RWPE2 (cell line): ENCODE data around the gene SYNE1.

Source experiments
- ATAC-seq: fragments of 200-7000 bp; cut with Tn5 transposase; 3 replicates; pipeline ENCODE4 v1.9.1; 2021; ENCODE audit warnings: low read depth
- DNase-seq: peaks from one replicate; pipeline ENCODE4 v3.0.0-alpha.2; 2020; ENCODE audit warnings: low spot score
- H3K27ac ChIP-seq: fragments of 450-650 bp; 2 replicates; pipeline ENCODE4 v1.5.1; 2017; ENCODE audit warnings: mild to moderate bottlenecking; ENCODE audit not compliant: poor library complexity, severe bottlenecking
- H3K27me3 ChIP-seq: fragments of 250-450 bp; sonication (Bioruptor Pico); 2 replicates; pipeline ENCODE4 v1.5.1; 2021; ENCODE audit warnings: mild to moderate bottlenecking, moderate library complexity; ENCODE audit not compliant: insufficient read depth, poor library complexity, severe bottlenecking
- H3K36me3 ChIP-seq: fragments of 250-450 bp; sonication (Bioruptor Pico); 2 replicates; pipeline ENCODE4 v1.5.1; 2020; ENCODE audit warnings: low read depth, mild to moderate bottlenecking, moderate library complexity
- H3K4me1 ChIP-seq: fragments of 250-450 bp; sonication (Bioruptor Pico); 2 replicates; pipeline ENCODE4 v1.5.1; 2021; ENCODE audit warnings: mild to moderate bottlenecking, moderate library complexity; ENCODE audit not compliant: insufficient read depth, poor library complexity, severe bottlenecking
- H3K4me3 ChIP-seq: fragments of 250-450 bp; sonication (Bioruptor Pico); 2 replicates; pipeline ENCODE4 v1.5.1; 2021; ENCODE audit warnings: mild to moderate bottlenecking, moderate library complexity; ENCODE audit not compliant: severe bottlenecking
- H3K9me3 ChIP-seq: fragments of 250-450 bp; sonication (Bioruptor Pico); 2 replicates; pipeline ENCODE4 v1.5.1; 2021; ENCODE audit warnings: mild to moderate bottlenecking, moderate library complexity; ENCODE audit not compliant: severe bottlenecking
- TF ChIP-seq, protein P1 (sequence below): fragments of 450-650 bp; IDR thresholded peaks from one replicate; pipeline ENCODE4 v1.5.1; 2017; ENCODE audit warnings: mild to moderate bottlenecking, moderate library complexity; ENCODE audit not compliant: poor library complexity, severe bottlenecking

Gene SYNE1

DNA sequence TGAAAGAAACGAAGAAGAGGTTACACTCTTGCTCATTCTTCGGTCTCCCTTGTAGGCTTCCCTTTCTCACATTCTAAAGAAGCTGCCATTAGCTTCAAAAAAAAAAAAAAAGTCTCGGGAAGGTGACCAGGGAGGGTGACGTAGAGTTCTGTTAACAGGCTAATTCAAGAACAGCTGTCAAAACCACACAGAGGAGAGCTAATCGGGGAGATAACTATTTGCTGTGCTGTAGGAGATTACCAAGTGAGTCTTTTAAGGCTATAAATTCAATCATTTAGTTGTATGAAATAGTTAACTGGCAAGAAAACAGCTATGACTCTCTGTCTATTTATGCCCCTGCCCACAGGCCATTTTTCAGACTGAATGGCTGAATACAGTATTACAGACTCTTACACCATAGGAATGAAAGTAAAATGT, 256.8 kb downstream of the SYNE1 start:
- Histone ChIP-seq H3K4me1 (peaks cover 28% of the 10 kb centered on the region), H3K27ac (peak overlapping the region; percentile 52), H3K4me3 (peak overlapping the region; percentile 34), H3K9me3 (no peaks in the 10 kb centered on the region), H3K27me3 (no peaks in the 10 kb centered on the region), H3K36me3 (no peaks in the 10 kb centered on the region; the same call in 1 of the 2 replicates)
- TF ChIP-seq, protein P1, sequence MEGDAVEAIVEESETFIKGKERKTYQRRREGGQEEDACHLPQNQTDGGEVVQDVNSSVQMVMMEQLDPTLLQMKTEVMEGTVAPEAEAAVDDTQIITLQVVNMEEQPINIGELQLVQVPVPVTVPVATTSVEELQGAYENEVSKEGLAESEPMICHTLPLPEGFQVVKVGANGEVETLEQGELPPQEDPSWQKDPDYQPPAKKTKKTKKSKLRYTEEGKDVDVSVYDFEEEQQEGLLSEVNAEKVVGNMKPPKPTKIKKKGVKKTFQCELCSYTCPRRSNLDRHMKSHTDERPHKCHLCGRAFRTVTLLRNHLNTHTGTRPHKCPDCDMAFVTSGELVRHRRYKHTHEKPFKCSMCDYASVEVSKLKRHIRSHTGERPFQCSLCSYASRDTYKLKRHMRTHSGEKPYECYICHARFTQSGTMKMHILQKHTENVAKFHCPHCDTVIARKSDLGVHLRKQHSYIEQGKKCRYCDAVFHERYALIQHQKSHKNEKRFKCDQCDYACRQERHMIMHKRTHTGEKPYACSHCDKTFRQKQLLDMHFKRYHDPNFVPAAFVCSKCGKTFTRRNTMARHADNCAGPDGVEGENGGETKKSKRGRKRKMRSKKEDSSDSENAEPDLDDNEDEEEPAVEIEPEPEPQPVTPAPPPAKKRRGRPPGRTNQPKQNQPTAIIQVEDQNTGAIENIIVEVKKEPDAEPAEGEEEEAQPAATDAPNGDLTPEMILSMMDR: no peak
- DNase-seq: no peak
- ATAC-seq: peak; percentile 62

DNA sequence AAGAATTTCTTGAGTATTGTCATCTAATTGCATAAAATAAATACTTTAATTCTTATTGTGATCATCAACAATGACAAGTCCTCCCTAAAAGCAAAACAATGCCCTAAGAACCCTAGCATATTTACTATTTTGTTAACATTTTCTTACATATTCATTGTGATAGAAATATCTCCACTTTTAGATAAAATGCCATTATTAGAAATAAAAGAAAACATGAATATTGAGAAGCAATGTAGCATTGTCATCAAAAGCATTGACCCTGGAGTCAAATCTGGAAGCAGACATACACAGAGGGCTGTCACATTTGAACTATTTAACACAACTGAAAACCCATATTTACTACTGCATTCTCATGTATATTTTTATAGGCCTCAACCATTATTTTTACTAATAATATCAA, 257.7 kb downstream of the SYNE1 start:
- TF ChIP-seq, protein P1: no peak
- DNase-seq: no peak
- Histone ChIP-seq H3K27ac (peak overlapping the region; percentile 52), H3K4me1 (peaks cover 28% of the 10 kb centered on the region), H3K9me3 (no peaks in the 10 kb centered on the region), H3K27me3 (no peaks in the 10 kb centered on the region), H3K4me3 (peak overlapping the region; percentile 34), H3K36me3 (no peaks in the 10 kb centered on the region; the same call in 1 of the 2 replicates)
- no peak for ATAC-seq

DNA sequence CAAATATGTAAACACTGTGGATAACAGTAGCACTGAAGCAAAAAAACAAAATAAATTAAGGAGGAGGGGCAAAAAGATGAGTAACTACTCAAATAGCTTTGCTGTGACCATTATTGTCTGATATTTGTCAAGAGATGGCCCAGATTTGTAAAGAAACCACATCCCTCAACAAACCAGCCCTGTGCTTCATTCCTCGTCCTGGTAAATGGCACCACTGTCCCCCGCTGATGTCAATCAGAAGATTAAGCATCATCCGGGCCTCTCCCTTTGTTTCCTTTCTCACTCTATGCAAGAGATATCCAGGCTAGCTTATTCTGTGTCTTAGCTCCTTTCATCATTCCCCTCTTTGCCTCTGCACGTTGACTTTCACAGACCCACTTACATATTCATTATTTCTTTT, 259.0 kb downstream of the SYNE1 start:
- no peak overlapping the region for H3K27ac ChIP-seq
- H3K36me3 ChIP-seq: no peaks in the 10 kb centered on the region; the same call in 1 of the 2 replicates
- H3K9me3 ChIP-seq: no peaks in the 10 kb centered on the region
- peaks cover 28% of the 10 kb centered on the region for H3K4me1 ChIP-seq
- no peaks in the 10 kb centered on the region for H3K27me3 ChIP-seq
- no peak for DNase-seq
- H3K4me3 ChIP-seq: no peak overlapping the region
- TF ChIP-seq, protein P1: no peak
- ATAC-seq: no peak

DNA sequence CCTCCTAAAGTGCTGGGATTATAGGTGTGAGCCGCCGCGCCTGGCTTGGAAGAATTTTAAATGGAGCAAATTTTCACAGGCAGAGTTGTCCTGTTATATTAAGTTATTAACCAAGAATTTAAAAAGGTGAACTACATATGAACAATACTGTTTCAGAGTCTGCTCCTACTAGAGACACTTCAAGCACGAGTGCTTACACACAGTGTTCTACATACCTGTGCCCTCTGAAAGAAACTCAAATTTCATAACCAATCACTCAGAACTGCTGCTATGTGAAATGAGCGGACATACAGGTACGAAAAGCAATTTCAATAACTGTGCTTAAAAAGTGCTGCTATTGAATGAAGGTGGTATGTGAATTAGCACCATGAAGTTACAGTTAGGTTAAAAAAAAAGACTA, 262.0 kb downstream of the SYNE1 start:
- TF ChIP-seq, protein P1: no peak
- H3K27me3 ChIP-seq: no peaks in the 10 kb centered on the region
- no peak for ATAC-seq

DNA sequence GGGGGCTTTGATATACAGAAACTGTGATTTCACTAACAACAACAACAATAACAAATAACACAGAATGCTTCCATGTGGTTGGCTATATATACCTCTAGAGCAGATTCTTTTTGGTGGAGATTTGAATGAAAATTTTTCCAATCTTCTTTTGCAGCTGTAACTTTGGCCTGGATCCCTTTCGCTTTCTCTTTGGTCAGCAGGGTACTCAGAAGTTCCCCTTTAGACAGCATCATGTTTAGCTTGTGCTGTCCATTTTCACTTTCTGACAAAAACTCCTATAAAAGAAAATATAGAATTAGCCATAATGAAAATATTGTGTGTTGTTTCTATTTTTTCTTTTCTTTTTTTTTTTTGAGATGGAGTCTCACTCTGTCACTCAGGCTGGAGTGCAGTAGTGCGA, 264.2 kb downstream of the SYNE1 start:
- TF ChIP-seq, protein P1: no peak
- Histone ChIP-seq H3K9me3 (no peaks in the 10 kb centered on the region), H3K36me3 (no peaks in the 10 kb centered on the region), H3K4me3 (no peak overlapping the region), H3K27ac (no peak overlapping the region), H3K27me3 (no peaks in the 10 kb centered on the region), H3K4me1 (no peaks in the 10 kb centered on the region)
- DNase-seq: no peak
- no peak for ATAC-seq

More for the DNA sequence above, 262.0 kb downstream of the SYNE1 start:
- DNase-seq: no peak
- H3K4me3 ChIP-seq: no peak overlapping the region
- no peak overlapping the region for H3K27ac ChIP-seq
- no peaks in the 10 kb centered on the region for H3K9me3 ChIP-seq
- H3K36me3 ChIP-seq: no peaks in the 10 kb centered on the region; the same call in 1 of the 2 replicates
- H3K4me1 ChIP-seq: peaks cover 17% of the 10 kb centered on the region
